Measurements from ENCODE around the gene YPEL4. TPM values are rescaled to one million over a fixed set of nuclear protein-coding genes. Genes with fewer than 3 reads are reported as not detected.
"Not testable (repeated sequence)": the region's sequence is repeated elsewhere in the genome, so short reads cannot be mapped to it uniquely, and the experiment has no call there.

YPEL4 gene
- total RNA-seq (2014; rRNA removed; shearing (Covaris generic)): 0.60 and 1.4 TPM in 2 replicates

- peak; percentile 60 for DNase-seq (ENCODE audit: low spot score)
These were observed at the start of gene YPEL4 for GRCh38 chr11:57649826-57650738. Gene YPEL4, minus strand, starts transcription at chr11:57649912. Its CDS starts 2,805 bp downstream, at chr11:57647107.

GRCh38 chr11:57698843-57699365 is 49.2 kb upstream of the YPEL4 start:
- no peak for DNase-seq (ENCODE audit: low spot score)

DNA sequence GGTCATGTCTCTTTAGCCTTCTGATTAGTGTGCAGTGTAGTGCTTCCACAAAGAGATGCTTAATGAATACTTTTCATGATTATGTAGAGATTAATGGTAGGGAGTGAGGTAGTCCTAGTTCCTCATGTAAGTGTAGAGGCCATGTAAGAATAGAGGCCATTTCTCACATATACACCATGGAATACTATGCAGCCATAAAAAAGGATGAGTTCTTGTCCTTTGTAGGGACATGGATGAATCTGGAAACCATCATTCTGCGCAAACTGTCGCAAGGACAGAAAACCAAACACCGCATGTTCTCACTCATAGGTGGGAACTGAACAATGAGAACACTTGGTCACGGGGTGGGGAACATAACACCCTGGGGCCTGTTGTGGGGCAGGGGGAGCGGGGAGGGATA is 40.8 kb upstream of the YPEL4 start:
- not testable (repeated sequence) for DNase-seq (ENCODE audit: low spot score)

DNA sequence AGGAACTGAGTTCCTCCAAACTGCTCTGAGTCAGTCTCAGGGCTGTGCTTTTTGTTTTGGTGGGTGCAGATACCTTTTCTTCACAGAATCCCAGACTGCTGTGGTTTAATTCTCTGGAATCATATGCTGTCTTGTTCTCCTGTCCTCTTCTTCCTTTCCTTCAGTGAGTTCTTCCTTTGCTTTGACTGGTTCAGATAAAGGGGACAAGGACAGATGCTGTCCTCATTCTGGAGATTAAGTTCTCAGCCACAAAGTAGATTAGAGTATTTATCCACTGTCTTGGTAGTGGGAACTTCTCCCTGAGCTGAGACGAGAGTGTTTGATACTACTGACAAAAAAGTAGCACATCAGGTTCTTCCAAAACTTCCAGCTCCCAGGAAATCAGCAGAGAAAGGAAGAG is 31.5 kb upstream of the YPEL4 start:
- no peak for DNase-seq (ENCODE audit: low spot score)

DNA sequence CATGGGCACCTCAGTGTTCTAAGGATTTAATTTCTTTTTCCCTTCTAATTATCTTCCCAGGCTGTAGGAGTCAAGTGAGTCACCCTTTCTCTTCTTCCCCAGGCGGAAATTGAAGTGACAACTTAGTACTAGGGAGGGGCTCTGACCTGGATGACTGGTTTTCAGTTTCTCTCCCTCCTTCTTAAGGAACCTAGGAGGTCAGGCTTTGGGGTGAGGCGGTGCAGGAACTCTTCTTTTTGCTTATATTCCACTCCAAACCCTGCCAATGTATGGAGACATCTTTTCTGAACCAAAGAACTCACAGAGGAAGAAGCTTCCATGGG is 30.8 kb upstream of the YPEL4 start:
- DNase-seq (ENCODE audit: low spot score): peak; percentile 64

GRCh38 chr11:57679396-57679795 is 29.7 kb upstream of the YPEL4 start:
- DNase-seq (ENCODE audit: low spot score): no peak

- DNase-seq (ENCODE audit: low spot score): no peak
These were observed 25.6 kb upstream of the YPEL4 start for GRCh38 chr11:57675176-57675941.

- DNase-seq (ENCODE audit: low spot score): no peak
These were observed 24.5 kb upstream of the YPEL4 start for GRCh38 chr11:57674251-57674650.

- DNase-seq (ENCODE audit: low spot score): no peak
These were observed 18.7 kb upstream of the YPEL4 start for GRCh38 chr11:57668434-57668782.

- peak; percentile 89 for DNase-seq (ENCODE audit: low spot score)
These were observed 18.2 kb upstream of the YPEL4 start, which contains the start of gene ZDHHC5 for GRCh38 chr11:57667736-57668433. Gene ZDHHC5, plus strand, starts transcription at chr11:57668114. Its CDS starts 4,977 bp downstream, at chr11:57673091.

- DNase-seq (ENCODE audit: low spot score): peak; percentile 96
These were observed 17.5 kb upstream of the YPEL4 start for GRCh38 chr11:57667117-57667735.

GRCh38 chr11:57663975-57664374 is 14.3 kb upstream of the YPEL4 start:
- no peak for DNase-seq (ENCODE audit: low spot score)

DNA sequence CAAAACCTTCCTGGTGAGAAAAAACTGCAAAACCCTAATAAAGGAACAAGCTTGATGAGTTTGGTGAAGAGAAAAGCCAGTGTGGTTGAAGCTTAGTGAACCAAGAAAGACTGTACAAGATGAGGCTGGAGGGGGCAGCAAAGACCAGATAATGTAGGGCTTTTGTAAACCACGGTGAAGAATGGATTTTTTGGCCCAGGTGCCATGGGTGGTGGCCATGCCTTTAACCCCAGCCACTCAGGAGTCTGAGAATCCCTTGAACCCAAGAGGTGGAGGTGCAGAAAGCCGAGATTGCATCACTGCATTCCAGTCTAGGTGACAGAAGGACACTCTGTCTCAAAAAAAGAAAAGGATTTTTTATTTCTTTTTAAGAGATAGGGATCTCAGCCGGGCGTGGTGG is 13.2 kb upstream of the YPEL4 start:
- no peak for DNase-seq (ENCODE audit: low spot score)

DNA sequence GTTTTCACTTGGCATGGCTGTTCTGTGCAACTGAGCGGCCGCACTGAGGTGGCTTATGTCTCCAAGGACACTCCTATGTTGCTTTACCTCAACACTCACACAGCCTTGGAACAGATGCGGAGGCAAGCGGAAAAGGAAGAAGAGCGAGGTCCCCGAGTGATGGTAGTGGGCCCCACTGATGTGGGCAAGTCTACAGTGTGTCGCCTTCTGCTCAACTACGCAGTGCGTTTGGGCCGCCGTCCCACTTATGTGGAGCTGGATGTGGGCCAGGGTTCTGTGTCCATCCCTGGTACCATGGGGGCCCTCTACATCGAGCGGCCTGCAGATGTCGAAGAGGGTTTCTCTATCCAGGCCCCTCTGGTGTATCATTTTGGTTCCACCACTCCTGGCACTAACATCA is 10.0 kb upstream of the YPEL4 start:
- DNase-seq (ENCODE audit: low spot score): no peak

- DNase-seq (ENCODE audit: low spot score): no peak
These were observed 8.3 kb upstream of the YPEL4 start for GRCh38 chr11:57658023-57658361.

DNA sequence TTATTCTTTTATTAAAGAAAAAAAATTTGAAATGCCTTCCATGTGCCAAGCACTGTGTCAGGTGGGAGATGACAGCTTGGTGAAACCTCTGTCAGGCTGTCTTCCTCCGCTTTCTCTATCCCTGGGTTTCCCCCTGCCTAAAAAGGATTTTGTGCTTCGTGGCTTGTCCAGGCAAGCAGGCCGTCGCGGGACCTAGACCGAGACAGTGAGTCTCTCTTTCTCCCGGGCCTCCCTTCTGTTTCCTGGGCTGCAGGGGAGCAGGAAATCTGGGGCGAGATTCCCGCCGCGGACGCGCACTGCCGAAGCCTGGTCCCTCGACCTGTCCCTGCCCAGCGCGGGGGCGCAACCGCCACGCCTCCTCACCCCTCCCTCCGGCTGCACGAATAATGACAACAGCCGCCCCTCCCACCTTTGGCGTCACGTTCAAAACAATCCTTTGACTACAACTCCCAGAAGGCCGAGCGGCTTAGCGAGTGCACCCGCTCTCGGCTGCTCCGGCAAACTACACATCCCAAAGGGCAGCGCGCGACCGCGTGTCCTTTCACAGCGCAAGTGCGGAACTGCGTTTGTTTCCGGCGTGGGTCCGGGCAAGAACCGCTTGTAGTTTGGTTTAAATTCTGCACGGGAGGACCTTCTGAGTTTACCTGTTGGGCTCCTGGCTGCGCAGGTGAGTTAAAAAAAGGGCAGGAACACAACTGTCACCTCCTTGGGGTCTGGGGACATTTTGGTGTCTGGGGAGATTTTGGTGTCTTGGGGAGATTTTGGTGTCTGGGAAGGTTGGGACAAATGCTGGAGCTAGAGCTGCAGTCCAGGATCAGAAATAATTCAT is 7.7 kb upstream of the YPEL4 start, which contains the start of gene CLP1:
Gene CLP1 (plus strand): TSS at position 569 of the 829 bp plus-strand sequence. CDS start 1,715 bp downstream, outside the sequence.
- DNase-seq (ENCODE audit: low spot score): peak; percentile 97

DNA sequence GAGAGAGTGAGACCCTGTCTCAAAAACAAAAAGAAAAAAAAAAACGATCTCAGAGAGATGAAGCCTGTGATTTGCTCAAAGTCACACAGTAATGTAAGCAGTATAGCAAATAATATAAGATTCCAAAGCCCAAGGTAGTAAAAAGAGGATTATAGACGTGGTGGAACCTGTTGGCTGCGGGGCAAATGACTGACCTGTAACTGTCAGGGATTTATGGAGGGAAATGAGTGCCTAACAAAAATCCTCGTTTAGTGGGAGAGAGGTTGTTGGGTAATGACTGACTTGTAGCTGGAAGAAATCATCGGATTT is 7.1 kb upstream of the YPEL4 start:
- DNase-seq (ENCODE audit: low spot score): no peak

GRCh38 chr11:57653163-57653562 is 3.5 kb upstream of the YPEL4 start:
- DNase-seq (ENCODE audit: low spot score): no peak

GRCh38 chr11:57652662-57653061 is 3.0 kb upstream of the YPEL4 start:
- DNase-seq (ENCODE audit: low spot score): no peak

DNA sequence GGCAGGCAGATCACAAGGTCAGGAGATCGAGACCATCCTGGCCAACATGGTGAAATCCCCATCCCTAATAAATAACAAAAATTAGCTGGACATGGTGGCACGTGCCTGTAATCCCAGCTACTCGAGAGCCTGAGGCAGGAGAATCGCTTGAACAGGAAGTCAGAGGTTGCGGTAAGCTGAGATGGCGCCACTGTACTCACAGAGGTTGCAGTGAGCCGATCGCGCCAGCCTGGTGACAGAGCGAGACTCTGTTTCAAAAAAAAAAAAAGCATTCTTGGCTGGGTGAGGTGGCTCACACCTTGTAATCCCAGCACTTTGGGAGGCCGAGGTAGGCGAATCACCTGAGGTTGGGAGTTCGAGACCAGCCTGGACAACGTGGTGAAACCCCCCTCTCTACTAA is 2.5 kb upstream of the YPEL4 start:
- DNase-seq (ENCODE audit: low spot score): not testable (repeated sequence)

- DNase-seq (ENCODE audit: low spot score): no peak
These were observed 1.7 kb upstream of the YPEL4 start for GRCh38 chr11:57651408-57651807.

Measured in A172 (cell line).